Cardiac muscle cell (in vitro differentiated cells and primary cell): ENCODE measurements around the gene IARS1. TPM values are rescaled to one million over a fixed set of nuclear protein-coding genes. Genes with fewer than 3 reads are reported as not detected.
A peak's percentile ranks its signal among the peaks of the same experiment; 100 is the strongest.

Source experiments
- DNase-seq, 2 donors: peaks; one replicate each; pipeline versions ENCODE4 v3.0.0 to v3.0.0-alpha.2; 2010 to 2017; ENCODE audit warnings: low read depth in 1 of 2, low spot score in 1 of 2
- H3K27ac ChIP-seq: fragments of 200-600 bp; sonication (generic); 2 replicates; pipeline ENCODE4 v1.5.1; 2016
- H3K27me3 ChIP-seq: fragments of 200-600 bp; sonication (generic); 2 replicates; pipeline ENCODE4 v1.6.0; 2016; ENCODE audit warnings: control low read depth
- H3K36me3 ChIP-seq: fragments of 200-600 bp; sonication (generic); 2 replicates; pipeline ENCODE4 v1.5.1; 2016; ENCODE audit warnings: control low read depth
- H3K4me1 ChIP-seq: fragments of 200-600 bp; sonication (generic); 2 replicates; pipeline ENCODE4 v1.8.1; 2017; ENCODE audit warnings: low read depth, mild to moderate bottlenecking, mixed run types
- H3K4me3 ChIP-seq: fragments of 200-600 bp; sonication (generic); 2 replicates; pipeline ENCODE4 v1.5.1; 2016; ENCODE audit warnings: mild to moderate bottlenecking
- H3K9me3 ChIP-seq: fragments of 200-600 bp; sonication (generic); 2 replicates; pipeline ENCODE4 v1.5.1; 2017; ENCODE audit warnings: low read depth, mild to moderate bottlenecking, control low read depth
- CTCF ChIP-seq: IDR thresholded peaks from 2 replicates; pipeline ENCODE4 v1.5.1; 2012; ENCODE audit warnings: low read depth, mild to moderate bottlenecking, low read length
- polyA plus RNA-seq: library from polyadenylated mRNA; unstranded; fragments of >200 nt; fragmentation: Nextera tagmentation; extraction: Ambion mirVana; gene quantifications from 2 replicates; pipeline ENCODE4 v1.2.1, GENCODE V29; 2016
- total RNA-seq: library from RNA; depleted of rRNA; stranded (reverse); fragments of >200 nt; gene quantifications from 2 replicates; pipeline ENCODE4 v1.2.3, GENCODE V29; 2016

IARS1 gene
- total and polyA plus RNA-seq, 2 experiments from 2014 or later, result 87.1 to 96.3 TPM

- DNase-seq, result no peak
- Histone ChIP-seq H3K27ac (peak overlapping the region; percentile 100), H3K27me3 (no peaks in the 10 kb centered on the region), H3K4me3 (peak overlapping the region; percentile 61), H3K9me3 (no peaks in the 10 kb centered on the region), H3K36me3 (peaks cover 26% of the 10 kb centered on the region), H3K4me1 (peaks cover 8% of the 10 kb centered on the region)
- no peak for TF ChIP-seq CTCF
Measured at GRCh38 chr9:92324889-92325268, 31.4 kb upstream of the IARS1 start.

- no peak for DNase-seq
- Histone ChIP-seq H3K4me1 (peaks cover 8% of the 10 kb centered on the region), H3K36me3 (peaks cover 30% of the 10 kb centered on the region), H3K27ac (peak overlapping the region; percentile 100), H3K9me3 (no peaks in the 10 kb centered on the region), H3K4me3 (peak overlapping the region; percentile 61), H3K27me3 (no peaks in the 10 kb centered on the region)
- no peak for TF ChIP-seq CTCF
Measured at GRCh38 chr9:92324431-92324830, 30.9 kb upstream of the IARS1 start.

GRCh38 chr9:92315456-92315855, 22.0 kb upstream of the IARS1 start:
- TF ChIP-seq CTCF, result no peak
- peaks cover 38% of the 10 kb centered on the region for H3K36me3 ChIP-seq
- no peaks in the 10 kb centered on the region for H3K27me3 ChIP-seq
- DNase-seq, result no peak
- H3K4me1 ChIP-seq, result peaks cover 16% of the 10 kb centered on the region
- no peak overlapping the region for H3K4me3 ChIP-seq
- no peaks in the 10 kb centered on the region for H3K9me3 ChIP-seq
- no peak overlapping the region for H3K27ac ChIP-seq

DNA sequence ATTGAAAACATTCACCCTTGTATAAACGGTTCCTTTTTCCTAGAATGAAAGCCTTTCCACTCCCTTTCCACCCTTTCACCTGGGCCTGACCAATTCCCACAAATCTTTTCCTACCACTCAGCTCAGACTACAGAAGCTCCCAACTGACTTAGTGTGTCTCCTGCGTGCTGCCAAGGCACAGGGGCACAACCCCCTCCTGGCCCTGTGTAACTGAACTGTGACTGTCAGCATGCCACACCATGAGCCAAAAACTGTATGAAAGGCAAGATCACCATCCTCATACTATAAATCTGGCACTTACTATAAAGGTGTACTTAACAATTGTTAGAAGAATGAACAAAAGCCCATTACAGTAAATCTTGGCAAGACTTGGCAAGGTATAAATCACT, 20.1 kb upstream of the IARS1 start:
- DNase-seq, result no peak
- H3K27ac ChIP-seq, result peak overlapping the region; percentile 91
- TF ChIP-seq CTCF, result no peak
- peaks cover 16% of the 10 kb centered on the region for H3K4me1 ChIP-seq
- H3K4me3 ChIP-seq, result no peak overlapping the region
- peaks cover 40% of the 10 kb centered on the region for H3K36me3 ChIP-seq
- H3K9me3 ChIP-seq, result no peaks in the 10 kb centered on the region
- no peaks in the 10 kb centered on the region for H3K27me3 ChIP-seq

- Histone ChIP-seq H3K36me3 (peaks cover 41% of the 10 kb centered on the region), H3K4me3 (peak overlapping the region; percentile 0), H3K4me1 (peaks cover 16% of the 10 kb centered on the region), H3K27ac (peak overlapping the region; percentile 91), H3K27me3 (no peaks in the 10 kb centered on the region), H3K9me3 (no peaks in the 10 kb centered on the region)
- TF ChIP-seq CTCF, result no peak
- peak in 1 of 2 donors; percentile 31 for DNase-seq
Measured at GRCh38 chr9:92312887-92313623, 19.6 kb upstream of the IARS1 start.
